HepG2 (cell line): ENCODE results near the gene DNM1. TPM values are rescaled to one million over a fixed set of nuclear protein-coding genes. Genes with fewer than 3 reads are reported as not detected.
A peak's percentile ranks its signal among the peaks of the same experiment; 100 is the strongest.

Experiments used
- ATAC-seq: fragments of 200-7000 bp; cut with Tn5 transposase; 3 replicates; pipeline ENCODE4 v1.9.1; 2020; ENCODE audit warnings: mild to moderate bottlenecking, moderate library complexity
- BruUV-seq: library from RNA; stranded (reverse); fragments of 400-500 nt; replicated peaks from 2 replicates; lab custom pipeline; 2021; lab: Mats Ljungman, UMichigan
- CTCF ChIA-PET: fragments of 300-600 bp; formaldehyde crosslinking; extraction: SDS; loops from one replicate; lab custom pipeline; 2021; ENCODE audit warnings: low total read pairs, inconsistent platforms, low intra/inter-chr PET ratio; lab: Yijun Ruan, JAX
- POLR2A ChIA-PET: fragments of 350-600 bp; sonication (Branson Sonifier 250); formaldehyde crosslinking; loops from one replicate; lab custom pipeline; 2020; ENCODE audit warnings: antibody characterized with exemption, inconsistent platforms; lab: Yijun Ruan, JAX
- DNase-seq: peaks from one replicate; pipeline ENCODE4 v3.0.0-alpha.2; 2015; ENCODE audit warnings: low spot score
- FAIRE-seq: peaks from 3 replicates; lab custom pipeline; 2011; peaks lifted over from hg19 to GRCh38; lab: Jason Lieb, UNC
- H2AFZ ChIP-seq: one replicate; pipeline ENCODE4 v1.6.1; 2011; ENCODE audit warnings: low read length, inconsistent platforms
- H3K27ac ChIP-seq: fragments of 300-600 bp; 3 replicates; pipeline ENCODE4 v1.8.0; 2011; ENCODE audit warnings: mixed run types, mild to moderate bottlenecking, mixed read lengths, low read length, inconsistent platforms; ENCODE audit not compliant: insufficient read depth; ENCODE audit errors: extremely low read length
- H3K27me3 ChIP-seq, 2 experiments: fragments of 200-600 bp in 1 of 2; 2 replicates in 1 of 2; 3 replicates in 1 of 2; pipeline versions ENCODE4 v1.6.0 to v1.8.0; 2011; ENCODE audit warnings: low read length in 2 of 2, mild to moderate bottlenecking in 2 of 2, moderate library complexity in 2 of 2, inconsistent platforms in 1 of 2; ENCODE audit not compliant: insufficient read depth in 2 of 2, control insufficient read depth in 1 of 2
- H3K36me3 ChIP-seq, 2 experiments: fragments of 200-600 bp in 1 of 2; replicated peaks in 1 of 2; 2 replicates in 1 of 2; 3 replicates in 1 of 2; pipeline versions ENCODE4 v1.5.1 to v1.8.0; 2011; ENCODE audit warnings: low read length in 2 of 2, inconsistent platforms in 1 of 2; ENCODE audit not compliant: insufficient read depth in 2 of 2, control insufficient read depth in 1 of 2
- H3K4me1 ChIP-seq: 2 replicates; pipeline ENCODE4 v1.5.1; 2012; ENCODE audit warnings: low read length, inconsistent platforms; ENCODE audit not compliant: insufficient read depth
- H3K4me2 ChIP-seq: 2 replicates; pipeline ENCODE4 v1.6.0; 2011; ENCODE audit warnings: low read depth, low read length, inconsistent platforms
- H3K4me3 ChIP-seq, 3 experiments: fragments of 200-600 bp in 1 of 3; sonication (generic), shearing (Covaris generic) in 1 of 3; replicated peaks in 1 of 3; 2 replicates each; pipeline ENCODE4 v1.5.1; 2011 to 2016; ENCODE audit warnings: low read length in 3 of 3, inconsistent platforms in 2 of 3, low read depth in 2 of 3, mild to moderate bottlenecking in 2 of 3, control low read depth in 1 of 3, mixed read lengths in 1 of 3; ENCODE audit not compliant: insufficient read depth in 1 of 3
- H3K79me2 ChIP-seq: one replicate; pipeline ENCODE4 v1.6.1; 2011; ENCODE audit warnings: low read length, inconsistent platforms; ENCODE audit not compliant: insufficient read depth
- H3K9ac ChIP-seq: 2 replicates; pipeline ENCODE4 v1.6.0; 2011; ENCODE audit warnings: mild to moderate bottlenecking, low read depth, low read length, inconsistent platforms; ENCODE audit not compliant: insufficient read depth
- H3K9me3 ChIP-seq: 2 replicates; pipeline ENCODE4 v1.5.1; 2012; ENCODE audit warnings: mild to moderate bottlenecking, low read length
- H4K20me1 ChIP-seq: 2 replicates; pipeline ENCODE4 v1.6.0; 2011; ENCODE audit warnings: inconsistent platforms, mild to moderate bottlenecking, low read length, moderate library complexity; ENCODE audit not compliant: insufficient read depth
- ARHGAP35 ChIP-seq: sonication (generic); formaldehyde crosslinking; IDR thresholded peaks from 2 replicates; pipeline ENCODE4 v1.9.0; 2022; ENCODE audit warnings: mild to moderate bottlenecking, inconsistent platforms, moderate library complexity, missing genetic modification reagents, borderline replicate concordance
- ARID3A ChIP-seq: IDR thresholded peaks from 2 replicates; pipeline ENCODE4 v1.6.1; 2012; ENCODE audit warnings: low read depth, low read length, improper control_type of control experiment
- BRCA1 ChIP-seq: sonication (generic); formaldehyde crosslinking; IDR thresholded peaks from 2 replicates; pipeline ENCODE4 v1.4.0; 2020; ENCODE audit warnings: missing genetic modification reagents
- CEBPB ChIP-seq: IDR thresholded peaks from 2 replicates; pipeline ENCODE4 v1.6.1; 2011; ENCODE audit warnings: low read depth, low read length, improper control_type of control experiment, borderline replicate concordance
- HNRNPH1 ChIP-seq: fragments of 200-400 bp; formaldehyde crosslinking; optimal IDR thresholded peaks from 2 replicates; pipeline ENCODE3; 2017; ENCODE audit warnings: mild to moderate bottlenecking, low read depth, low read length
- JUN ChIP-seq: sonication (generic); formaldehyde crosslinking; IDR thresholded peaks from 2 replicates; pipeline ENCODE4 v1.4.0; 2020; ENCODE audit warnings: mild to moderate bottlenecking, missing genetic modification reagents
- KAT7 ChIP-seq: IDR thresholded peaks from 2 replicates; pipeline ENCODE4 v1.6.1; 2018; ENCODE audit warnings: borderline replicate concordance, missing compliant biosample characterization
- KDM2A ChIP-seq: sonication (generic); formaldehyde crosslinking; IDR thresholded peaks from 2 replicates; pipeline ENCODE4 v1.4.0; 2020; ENCODE audit warnings: low read depth, missing genetic modification reagents, borderline replicate concordance
- KMT2A ChIP-seq: sonication (generic); formaldehyde crosslinking; IDR thresholded peaks from 2 replicates; pipeline ENCODE4 v1.4.0; 2020; ENCODE audit warnings: missing genetic modification reagents
- RXRB ChIP-seq: IDR thresholded peaks from 2 replicates; pipeline ENCODE4 v1.6.1; 2016; ENCODE audit warnings: borderline replicate concordance, missing genetic modification reagents, missing compliant biosample characterization
- SMARCC2 ChIP-seq: fragments of 450-650 bp; IDR thresholded peaks from 2 replicates; pipeline ENCODE4 v1.6.1; 2017; ENCODE audit warnings: antibody characterized with exemption, mild to moderate bottlenecking
- SP1 ChIP-seq, 2 experiments: fragments of 450-650 bp in 1 of 2; sonication (generic) in 1 of 2; formaldehyde crosslinking in 1 of 2; IDR thresholded peaks; 2 replicates each; pipeline versions ENCODE4 v1.4.0 to v1.6.1; 2016 to 2020; ENCODE audit warnings: missing genetic modification reagents in 1 of 2
- STAG1 ChIP-seq: sonication (generic); formaldehyde crosslinking; IDR thresholded peaks from 2 replicates; pipeline ENCODE4 v1.4.0; 2020; ENCODE audit warnings: missing genetic modification reagents
- TP53 ChIP-seq: sonication (generic); formaldehyde crosslinking; conservative IDR thresholded peaks from 2 replicates; pipeline ENCODE4 v1.4.0; 2020; ENCODE audit warnings: missing genetic modification reagents
- ZBTB49 ChIP-seq: sonication (generic); formaldehyde crosslinking; IDR thresholded peaks from 2 replicates; pipeline ENCODE4 v1.4.0; 2020; ENCODE audit warnings: missing genetic modification reagents, borderline replicate concordance
- ZC3H4 ChIP-seq: sonication (generic); formaldehyde crosslinking; IDR thresholded peaks from 2 replicates; pipeline ENCODE4 v1.4.0; 2020; ENCODE audit warnings: missing genetic modification reagents, borderline replicate concordance
- ZFP1 ChIP-seq: IDR thresholded peaks from 2 replicates; pipeline ENCODE4 v1.6.1; 2016
- ZFP36 ChIP-seq: fragments of 150-350 bp; IDR thresholded peaks from 2 replicates; pipeline ENCODE4 v1.6.1; 2018; ENCODE audit warnings: borderline replicate concordance, low read length, low read depth; ENCODE audit not compliant: partially characterized antibody
- ZNF136 ChIP-seq: sonication (generic); formaldehyde crosslinking; IDR thresholded peaks from 2 replicates; pipeline ENCODE4 v1.8.1; 2022; ENCODE audit warnings: low read depth, mild to moderate bottlenecking, moderate library complexity, missing genetic modification reagents
- ZNF33A ChIP-seq: sonication (generic); formaldehyde crosslinking; IDR thresholded peaks from 2 replicates; pipeline ENCODE4 v1.5.1; 2020; ENCODE audit warnings: missing genetic modification reagents, mild to moderate bottlenecking, moderate library complexity, borderline replicate concordance
- ZNF343 ChIP-seq: sonication (generic); formaldehyde crosslinking; IDR thresholded peaks from 2 replicates; pipeline ENCODE4 v1.4.0; 2020; ENCODE audit warnings: mild to moderate bottlenecking, missing genetic modification reagents
- WGBS: methylation state at CpG from one replicate; pipeline ENCODE4 v1.1.6; 2017; ENCODE audit warnings: low lambda C conversion rate; 5-methylcytosine and 5-hydroxymethylcytosine counted together
- in situ Hi-C: cut with HindIII; loops from 2 replicates; pipeline ENCODE4 v1.10.0; 2017; ENCODE audit warnings: low pct_unique_long_range_greater_than_20kb; ENCODE audit not compliant: extremely low pct_ligation_motif_present
- intact Hi-C: fragments of 100-400 bp; cut with micrococcal nuclease; formaldehyde crosslinking; loops from one replicate; pipeline ENCODE4 v1.10.0; 2022; ENCODE audit not compliant: unreplicated experiment
- polyA plus RNA-seq, 8 experiments: library from polyadenylated mRNA; depleted of rRNA in 3 of 8; stranded (reverse) in 7 of 8; unstranded in 1 of 8; fragments of >200 nt; fragmentation: Illumina TruSeq in 4 of 8; extraction: Trizol in 4 of 8; gene quantifications; 2 replicates each; pipeline versions ENCODE4 v1.2.1 to v1.2.3, GENCODE V29; 2011 to 2016; ENCODE audit warnings: low read depth in 4 of 8, missing spikeins in 1 of 8, mixed read lengths in 1 of 8; ENCODE audit not compliant: insufficient read depth in 1 of 8
- total RNA-seq, 5 experiments: library from RNA; depleted of rRNA; stranded (reverse); fragments of >200 nt; fragmentation: Illumina TruSeq; extraction: Trizol; gene quantifications; 2 replicates each; pipeline ENCODE4 v1.2.3, GENCODE V29; 2016; ENCODE audit warnings: low read depth in 1 of 5

DNM1 gene
- total and polyA plus RNA-seq, 2 of the 13 experiments (the other 11 are each of a cell fraction or from before 2014, with no cell fraction given): 0.13 to 0.58 TPM

- H4K20me1 ChIP-seq: no peaks in the 10 kb centered on the region
- peaks cover 0 to 10% of the 10 kb centered on the region in 2 experiments; a peak in 3 of 5 replicates for H3K27me3 ChIP-seq
- in situ Hi-C loops: no loop called here
- 51% methylated on average over 46 of the region's 47 CpGs for WGBS
- H3K27ac ChIP-seq: no peak overlapping the region
- H3K9me3 ChIP-seq: no peaks in the 10 kb centered on the region
- H3K4me2 ChIP-seq: peak overlapping the region; percentile 54
- DNase-seq (peak; percentile 62), FAIRE-seq (no peak), ATAC-seq (peak; percentile 75)
- H3K4me1 ChIP-seq: peaks cover 42% of the 10 kb centered on the region
- peak overlapping the region in 1 of 3 experiments; percentile 40; a peak in 2 of 6 replicates for H3K4me3 ChIP-seq
- no TSS peak for BruUV-seq
- no peak overlapping the region for H2AFZ ChIP-seq
- H3K79me2 ChIP-seq: no peaks in the 10 kb centered on the region
- ChIA-PET CTCF (no interaction called here), POLR2A (interaction anchor here (0.6 to 1.4 kb wide), 2 partner anchors 12 to 59 kb away, joined by 3 to 5 read pairs; partner anchors contain the start of gene BBLN)
- no peaks in the 10 kb centered on the region for H3K36me3 ChIP-seq
- H3K9ac ChIP-seq: no peak overlapping the region
- intact Hi-C loops: no loop called here
- TF ChIP-seq ZNF343 (CRISPR knock-in tag) (no peak), STAG1 (CRISPR knock-in tag) (no peak), HNRNPH1 (no peak), BRCA1 (CRISPR knock-in tag) (no peak), KAT7 (CRISPR knock-in tag) (no peak), ARID3A (no peak), ZC3H4 (CRISPR knock-in tag) (no peak), ZBTB49 (no peak), TP53 (no peak), ZFP36 (no peak), RXRB (no peak), ZNF33A (no peak), JUN (CRISPR knock-in tag) (no peak), KDM2A (0 out of 2 replicates have a peak, but pooled peaks have one; percentile 29), ARHGAP35 (CRISPR knock-in tag) (no peak), ZFP1 (CRISPR knock-in tag) (no peak), KMT2A (no peak), SMARCC2 (no peak), ZNF136 (CRISPR knock-in tag) (no peak), SP1 (IDR thresholded peaks at IDR 0.05) (no peak), SP1 (CRISPR knock-in tag; IDR thresholded peaks at IDR 0.05) (peak; percentile 80), CEBPB (no peak)
Observed at GRCh38 chr9:128218518-128219389, 15.6 kb downstream of the DNM1 start.
